Karpas-422 (cell line): ENCODE measurements around the gene ATP11C. TPM values are rescaled to one million over a fixed set of nuclear protein-coding genes. Genes with fewer than 3 reads are reported as not detected.

ENCODE experiments used
- DNase-seq: peaks from one replicate; pipeline ENCODE4 v3.0.0-alpha.2; 2015
- H2AFZ ChIP-seq: fragments of 200-600 bp; sonication (generic); 2 replicates; pipeline ENCODE4 v1.6.1; 2014; ENCODE audit warnings: antibody characterized with exemption, low read length, mixed read lengths
- H3K27ac ChIP-seq: fragments of 200-600 bp; sonication (generic); 2 replicates; pipeline ENCODE4 v1.5.1; 2014; ENCODE audit warnings: mild to moderate bottlenecking, low read length, moderate library complexity
- H3K27me3 ChIP-seq: fragments of 200-600 bp; sonication (generic); 2 replicates; pipeline ENCODE4 v1.6.1; 2014; ENCODE audit warnings: low read length, mixed read lengths
- H3K36me3 ChIP-seq: fragments of 200-600 bp; sonication (generic); 2 replicates; pipeline ENCODE4 v1.6.1; 2014; ENCODE audit warnings: low read length, mixed read lengths; ENCODE audit not compliant: insufficient read depth
- H3K4me1 ChIP-seq: fragments of 200-600 bp; sonication (generic); 2 replicates; pipeline ENCODE4 v1.6.1; 2014; ENCODE audit warnings: mild to moderate bottlenecking, low read length, mixed read lengths
- H3K4me2 ChIP-seq: fragments of 200-600 bp; sonication (generic); 2 replicates; pipeline ENCODE4 v1.6.1; 2014; ENCODE audit warnings: low read length, low read depth, mild to moderate bottlenecking; ENCODE audit not compliant: poor library complexity, severe bottlenecking
- H3K4me3 ChIP-seq: fragments of 200-600 bp; sonication (generic); 2 replicates; pipeline ENCODE4 v1.5.1; 2014; ENCODE audit warnings: mild to moderate bottlenecking, antibody characterized with exemption, low read length, mixed read lengths
- H3K79me2 ChIP-seq: fragments of 200-600 bp; sonication (generic); 2 replicates; pipeline ENCODE4 v1.6.1; 2014; ENCODE audit warnings: mild to moderate bottlenecking, low read length, mixed read lengths
- H3K9ac ChIP-seq: fragments of 200-600 bp; sonication (generic); 2 replicates; pipeline ENCODE4 v1.6.0; 2014; ENCODE audit warnings: low read length
- H3K9me2 ChIP-seq: fragments of 200-600 bp; sonication (generic), shearing (Covaris generic); replicated peaks from 2 replicates; pipeline ENCODE4 v1.6.0; 2014; ENCODE audit warnings: mild to moderate bottlenecking, low read length, moderate library complexity; ENCODE audit not compliant: insufficient read depth
- H3K9me3 ChIP-seq: fragments of 300-700, 200-600 bp; sonication (generic); 2 replicates; pipeline ENCODE4 v1.6.1; 2014; ENCODE audit warnings: low read length, mixed read lengths
- H4K20me1 ChIP-seq: fragments of 200-600 bp; sonication (generic); 2 replicates; pipeline ENCODE4 v1.6.1; 2014; ENCODE audit warnings: mild to moderate bottlenecking, antibody characterized with exemption, low read length, low read depth; ENCODE audit not compliant: insufficient read depth
- total RNA-seq: library from RNA; depleted of rRNA; stranded (reverse); fragments of >200 nt; shearing (Covaris generic); gene quantifications from 2 replicates; pipeline ENCODE4 v1.2.3, GENCODE V29; 2014; ENCODE audit warnings: low replicate concordance

ATP11C gene
- total RNA-seq, 1 experiment from 2014 or later = 37.4 TPM

GRCh38 chrX:139804482-139804881, 128.4 kb downstream of the ATP11C start:
- no peak for DNase-seq
- Histone ChIP-seq H3K4me2 (no peak overlapping the region), H3K27ac (no peak overlapping the region), H3K9me2 (no peaks in the 10 kb centered on the region), H3K9ac (no peak overlapping the region), H2AFZ (no peak overlapping the region), H3K4me3 (no peak overlapping the region), H3K36me3 (peaks cover 6% of the 10 kb centered on the region; the same call in 1 of the 2 replicates), H3K79me2 (no peaks in the 10 kb centered on the region), H3K27me3 (no peaks in the 10 kb centered on the region), H3K4me1 (no peaks in the 10 kb centered on the region), H3K9me3 (no peaks in the 10 kb centered on the region; the same call in 1 of the 2 replicates), H4K20me1 (no peaks in the 10 kb centered on the region)

- no peak overlapping the region for H3K4me2 ChIP-seq
- no peak overlapping the region for H2AFZ ChIP-seq
- DNase-seq = no peak
- H3K36me3 ChIP-seq = 0 out of 2 replicates have a peak, but pooled peaks cover 2% of the 10 kb centered on the region
- H3K9ac ChIP-seq = no peak overlapping the region
- no peaks in the 10 kb centered on the region for H3K79me2 ChIP-seq
- no peaks in the 10 kb centered on the region for H4K20me1 ChIP-seq
- no peak overlapping the region for H3K27ac ChIP-seq
- no peaks in the 10 kb centered on the region for H3K9me2 ChIP-seq
- no peak overlapping the region for H3K4me3 ChIP-seq
- H3K9me3 ChIP-seq = no peaks in the 10 kb centered on the region; the same call in 1 of the 2 replicates
- H3K27me3 ChIP-seq = no peaks in the 10 kb centered on the region
- H3K4me1 ChIP-seq = no peaks in the 10 kb centered on the region
Measured at GRCh38 chrX:139803224-139803623, 129.6 kb downstream of the ATP11C start.

GRCh38 chrX:139802048-139802447, 130.8 kb downstream of the ATP11C start:
- Histone ChIP-seq H2AFZ (no peak overlapping the region), H3K36me3 (0 out of 2 replicates have a peak, but pooled peaks cover 2% of the 10 kb centered on the region), H3K9me2 (no peaks in the 10 kb centered on the region), H3K4me2 (no peak overlapping the region), H3K27ac (no peak overlapping the region), H4K20me1 (no peaks in the 10 kb centered on the region), H3K9me3 (no peaks in the 10 kb centered on the region), H3K4me1 (no peaks in the 10 kb centered on the region), H3K27me3 (no peaks in the 10 kb centered on the region), H3K4me3 (no peak overlapping the region), H3K9ac (no peak overlapping the region), H3K79me2 (no peaks in the 10 kb centered on the region)
- no peak for DNase-seq

GRCh38 chrX:139801397-139801813, 131.4 kb downstream of the ATP11C start:
- no peak overlapping the region for H3K4me2 ChIP-seq
- no peaks in the 10 kb centered on the region for H3K27me3 ChIP-seq
- no peaks in the 10 kb centered on the region for H4K20me1 ChIP-seq
- H2AFZ ChIP-seq = no peak overlapping the region
- no peaks in the 10 kb centered on the region for H3K9me3 ChIP-seq
- H3K27ac ChIP-seq = no peak overlapping the region
- H3K36me3 ChIP-seq = 0 out of 2 replicates have a peak, but pooled peaks cover 2% of the 10 kb centered on the region
- no peak overlapping the region for H3K9ac ChIP-seq
- no peaks in the 10 kb centered on the region for H3K9me2 ChIP-seq
- H3K4me3 ChIP-seq = no peak overlapping the region
- no peak for DNase-seq
- H3K79me2 ChIP-seq = no peaks in the 10 kb centered on the region
- no peaks in the 10 kb centered on the region for H3K4me1 ChIP-seq

- Histone ChIP-seq H3K36me3 (0 out of 2 replicates have a peak, but pooled peaks cover 2% of the 10 kb centered on the region), H3K9me3 (no peaks in the 10 kb centered on the region), H3K79me2 (no peaks in the 10 kb centered on the region), H3K4me1 (peaks cover 19% of the 10 kb centered on the region), H3K27me3 (no peaks in the 10 kb centered on the region), H3K9ac (no peak overlapping the region), H3K4me2 (no peak overlapping the region), H3K9me2 (no peaks in the 10 kb centered on the region), H3K27ac (no peak overlapping the region), H4K20me1 (no peaks in the 10 kb centered on the region), H2AFZ (no peak overlapping the region), H3K4me3 (no peak overlapping the region)
- no peak for DNase-seq
Measured at GRCh38 chrX:139798701-139799100, 134.2 kb downstream of the ATP11C start.

- Histone ChIP-seq H3K4me2 (no peak overlapping the region), H3K9ac (no peak overlapping the region), H3K9me2 (no peaks in the 10 kb centered on the region), H3K79me2 (no peaks in the 10 kb centered on the region), H3K36me3 (no peaks in the 10 kb centered on the region), H3K4me3 (no peak overlapping the region), H3K27ac (no peak overlapping the region), H2AFZ (no peak overlapping the region), H3K27me3 (no peaks in the 10 kb centered on the region), H3K4me1 (peaks cover 19% of the 10 kb centered on the region), H4K20me1 (no peaks in the 10 kb centered on the region), H3K9me3 (no peaks in the 10 kb centered on the region)
- peak; percentile 51 for DNase-seq
Measured at GRCh38 chrX:139795196-139795595, 137.7 kb downstream of the ATP11C start.

GRCh38 chrX:139787601-139788000, 145.3 kb downstream of the ATP11C start:
- no peak overlapping the region for H2AFZ ChIP-seq
- H3K9ac ChIP-seq = no peak overlapping the region
- no peak overlapping the region for H3K4me3 ChIP-seq
- peaks cover 4% of the 10 kb centered on the region; the same call in 1 of the 2 replicates for H3K36me3 ChIP-seq
- no peaks in the 10 kb centered on the region for H4K20me1 ChIP-seq
- H3K27me3 ChIP-seq = no peaks in the 10 kb centered on the region
- no peak overlapping the region for H3K4me2 ChIP-seq
- H3K79me2 ChIP-seq = no peaks in the 10 kb centered on the region
- H3K9me3 ChIP-seq = no peaks in the 10 kb centered on the region
- no peak for DNase-seq
- H3K4me1 ChIP-seq = no peaks in the 10 kb centered on the region
- no peak overlapping the region for H3K27ac ChIP-seq
- no peaks in the 10 kb centered on the region for H3K9me2 ChIP-seq

- Histone ChIP-seq H3K27ac (no peak overlapping the region), H3K36me3 (peaks cover 4% of the 10 kb centered on the region; the same call in 1 of the 2 replicates), H3K4me1 (no peaks in the 10 kb centered on the region), H3K79me2 (no peaks in the 10 kb centered on the region), H3K4me2 (no peak overlapping the region), H3K27me3 (no peaks in the 10 kb centered on the region), H4K20me1 (no peaks in the 10 kb centered on the region), H3K9me3 (no peaks in the 10 kb centered on the region), H3K9me2 (no peaks in the 10 kb centered on the region), H2AFZ (no peak overlapping the region), H3K9ac (no peak overlapping the region), H3K4me3 (no peak overlapping the region)
- DNase-seq = no peak
Measured at GRCh38 chrX:139784807-139785206, 148.0 kb downstream of the ATP11C start.
